HG03575 (cell line): ENCODE measurements around the gene LRR1.
"Not testable (repeated sequence)": the region's sequence is repeated elsewhere in the genome, so short reads cannot be mapped to it uniquely, and the experiment has no call there.

Experiments
- ATAC-seq: cut with Tn5 transposase; IDR thresholded peaks from one replicate; pipeline ENCODE4 v1.9.1; 2021; ENCODE audit not compliant: unreplicated experiment, insufficient number of reproducible peaks, low FRiP score; ENCODE audit errors: extremely low read depth

The LRR1 gene

GRCh38 chr14:49622022-49622607 is 23.4 kb downstream of the LRR1 start:
- ATAC-seq = no peak

- ATAC-seq = no peak
These were observed 24.6 kb downstream of the LRR1 start for GRCh38 chr14:49623387-49623786.

- ATAC-seq = no peak
These were observed 25.4 kb downstream of the LRR1 start for GRCh38 chr14:49623941-49624839.

GRCh38 chr14:49633640-49634546 is 35.2 kb downstream of the LRR1 start:
- ATAC-seq = peak; percentile 51

- ATAC-seq = peak; percentile 1
These were observed 36.0 kb downstream of the LRR1 start, which contains the start of gene DNAAF2 for GRCh38 chr14:49634547-49635334. Gene DNAAF2, minus strand, starts transcription at chr14:49635244. Its CDS starts 95 bp downstream, at chr14:49635149.

GRCh38 chr14:49636866-49637265 is 38.1 kb downstream of the LRR1 start:
- ATAC-seq = no peak

- no peak for ATAC-seq
These were observed 38.9 kb downstream of the LRR1 start for GRCh38 chr14:49637534-49638078.

- no peak for ATAC-seq
These were observed 42.0 kb downstream of the LRR1 start for GRCh38 chr14:49640540-49641417.

- ATAC-seq = no peak
These were observed 43.0 kb downstream of the LRR1 start for GRCh38 chr14:49641697-49642129.

- no peak for ATAC-seq
These were observed 43.4 kb downstream of the LRR1 start for GRCh38 chr14:49642163-49642562.

- no peak for ATAC-seq
These were observed 54.8 kb downstream of the LRR1 start for GRCh38 chr14:49653508-49653907.

- no peak for ATAC-seq
These were observed 55.8 kb downstream of the LRR1 start for GRCh38 chr14:49654511-49654910.

GRCh38 chr14:49657500-49657899 is 58.8 kb downstream of the LRR1 start:
- ATAC-seq = not testable (repeated sequence)

GRCh38 chr14:49659526-49660455 is 61.1 kb downstream of the LRR1 start:
- ATAC-seq = no peak
